ENCODE data around the gene TRAF3.

Gene TRAF3

DNA sequence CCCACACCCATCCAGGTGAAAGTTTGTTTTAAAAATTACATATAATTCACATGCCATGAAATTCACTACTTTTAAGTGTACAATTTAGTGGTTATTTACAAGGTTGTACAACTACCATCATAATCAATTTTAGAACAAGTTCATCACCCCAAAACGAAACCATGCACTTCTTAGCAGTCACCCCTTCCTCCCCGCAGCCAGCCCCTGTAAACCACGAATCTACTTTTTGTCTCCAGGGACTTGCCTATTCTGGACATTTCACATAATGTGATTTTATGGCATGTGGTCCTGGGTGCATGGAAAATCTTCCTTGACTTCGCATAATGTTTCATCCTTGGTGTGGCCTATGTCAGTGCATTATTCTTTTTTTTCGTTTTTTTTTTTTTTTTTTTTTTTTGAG, 19.2 kb upstream of the TRAF3 start:
- Histone ChIP-seq H3K79me2 (ENCODE audit: insufficient read depth, low read length) (no peaks in the 10 kb centered on the region), H3K9me3 (ENCODE audit: insufficient read depth, low read length, severe bottlenecking) (no peaks in the 10 kb centered on the region), H3K9ac (ENCODE audit: low read depth, low read length) (no peak overlapping the region), H3K36me3 (ENCODE audit: insufficient read depth, low read length) (no peaks in the 10 kb centered on the region), H3K27ac (ENCODE audit: low read length) (no peak overlapping the region), H3K4me2 (ENCODE audit: insufficient read depth, low read length) (no peak overlapping the region), H2AFZ (ENCODE audit: low read depth, low read length) (no peak overlapping the region), H3K27me3 (ENCODE audit: insufficient read depth, low read length, poor library complexity) (no peaks in the 10 kb centered on the region), H3K4me3 (ENCODE audit: low read depth in 1 of 2, low read length in 2 of 2) (no peak overlapping the region), H3K4me1 (ENCODE audit: insufficient read depth, low read length) (peaks cover 3% of the 10 kb centered on the region; the same call in 1 of the 2 replicates), H4K20me1 (ENCODE audit: insufficient read depth, low read length) (no peaks in the 10 kb centered on the region)
- no peak for TF ChIP-seq EZH2 (IDR thresholded peaks at IDR 0.05; ENCODE audit: borderline replicate concordance, low read depth, low read length, severe bottlenecking)
- TF ChIP-seq, protein P1, sequence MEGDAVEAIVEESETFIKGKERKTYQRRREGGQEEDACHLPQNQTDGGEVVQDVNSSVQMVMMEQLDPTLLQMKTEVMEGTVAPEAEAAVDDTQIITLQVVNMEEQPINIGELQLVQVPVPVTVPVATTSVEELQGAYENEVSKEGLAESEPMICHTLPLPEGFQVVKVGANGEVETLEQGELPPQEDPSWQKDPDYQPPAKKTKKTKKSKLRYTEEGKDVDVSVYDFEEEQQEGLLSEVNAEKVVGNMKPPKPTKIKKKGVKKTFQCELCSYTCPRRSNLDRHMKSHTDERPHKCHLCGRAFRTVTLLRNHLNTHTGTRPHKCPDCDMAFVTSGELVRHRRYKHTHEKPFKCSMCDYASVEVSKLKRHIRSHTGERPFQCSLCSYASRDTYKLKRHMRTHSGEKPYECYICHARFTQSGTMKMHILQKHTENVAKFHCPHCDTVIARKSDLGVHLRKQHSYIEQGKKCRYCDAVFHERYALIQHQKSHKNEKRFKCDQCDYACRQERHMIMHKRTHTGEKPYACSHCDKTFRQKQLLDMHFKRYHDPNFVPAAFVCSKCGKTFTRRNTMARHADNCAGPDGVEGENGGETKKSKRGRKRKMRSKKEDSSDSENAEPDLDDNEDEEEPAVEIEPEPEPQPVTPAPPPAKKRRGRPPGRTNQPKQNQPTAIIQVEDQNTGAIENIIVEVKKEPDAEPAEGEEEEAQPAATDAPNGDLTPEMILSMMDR (IDR thresholded peaks at IDR 0.05; ENCODE audit: borderline replicate concordance, extremely low read depth, low read length, poor library complexity, severe bottlenecking) = no peak
- ATAC-seq (ENCODE audit: insufficient read depth, low read depth) = no peak
- DNase-seq = no peak

DNA sequence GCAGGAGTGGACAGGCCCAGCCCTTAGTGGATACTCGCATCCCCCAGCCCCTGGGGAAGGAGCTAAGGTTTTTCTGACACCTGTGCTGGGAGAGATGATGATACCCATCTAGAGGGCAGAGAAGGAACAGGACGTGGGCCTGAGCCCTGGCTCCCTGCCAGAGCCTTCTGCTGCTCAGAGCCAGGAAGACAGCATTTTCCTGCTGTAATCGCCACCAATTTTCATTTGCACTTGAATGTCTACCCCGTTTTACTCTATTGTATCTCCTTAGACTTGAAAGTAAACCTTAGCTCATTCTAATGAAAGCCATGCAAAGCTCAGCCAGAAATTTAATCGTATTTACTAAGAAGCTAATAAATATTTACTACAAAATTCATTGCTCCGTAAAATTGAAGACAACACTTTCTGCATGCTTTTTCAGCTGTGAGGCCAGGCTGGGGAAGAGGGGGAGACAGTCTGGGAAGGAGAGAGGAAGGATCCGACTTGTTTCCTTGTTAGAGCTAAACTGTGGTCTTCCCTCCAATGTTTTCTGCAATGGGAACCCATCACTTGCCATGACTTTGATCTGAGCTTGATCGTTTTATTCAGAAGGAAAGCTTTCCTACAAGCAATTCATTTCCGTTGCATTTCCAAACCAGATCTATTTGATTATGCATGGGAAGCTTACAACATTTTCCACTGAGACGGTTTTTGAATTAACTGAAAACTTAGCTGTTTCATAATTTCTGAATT, 17.6 kb upstream of the TRAF3 start:
- Histone ChIP-seq H3K79me2 (ENCODE audit: insufficient read depth, low read length) (no peaks in the 10 kb centered on the region), H3K4me3 (ENCODE audit: low read depth in 1 of 2, low read length in 2 of 2) (no peak overlapping the region), H3K27me3 (ENCODE audit: insufficient read depth, low read length, poor library complexity) (no peaks in the 10 kb centered on the region), H2AFZ (ENCODE audit: low read depth, low read length) (no peak overlapping the region), H3K27ac (ENCODE audit: low read length) (no peak overlapping the region), H3K4me1 (ENCODE audit: insufficient read depth, low read length) (peaks cover 3% of the 10 kb centered on the region; the same call in 1 of the 2 replicates), H4K20me1 (ENCODE audit: insufficient read depth, low read length) (no peaks in the 10 kb centered on the region), H3K36me3 (ENCODE audit: insufficient read depth, low read length) (no peaks in the 10 kb centered on the region), H3K4me2 (ENCODE audit: insufficient read depth, low read length) (no peak overlapping the region), H3K9me3 (ENCODE audit: insufficient read depth, low read length, severe bottlenecking) (no peaks in the 10 kb centered on the region), H3K9ac (ENCODE audit: low read depth, low read length) (no peak overlapping the region)
- TF ChIP-seq, protein P1 (IDR thresholded peaks at IDR 0.05; ENCODE audit: borderline replicate concordance, extremely low read depth, low read length, poor library complexity, severe bottlenecking) = peak; percentile 13
- no peak for TF ChIP-seq EZH2 (IDR thresholded peaks at IDR 0.05; ENCODE audit: borderline replicate concordance, low read depth, low read length, severe bottlenecking)
- peak; percentile 32 for DNase-seq
- ATAC-seq (ENCODE audit: insufficient read depth, low read depth) = peak; percentile 50; the same call in 2 of the 3 replicates

DNA sequence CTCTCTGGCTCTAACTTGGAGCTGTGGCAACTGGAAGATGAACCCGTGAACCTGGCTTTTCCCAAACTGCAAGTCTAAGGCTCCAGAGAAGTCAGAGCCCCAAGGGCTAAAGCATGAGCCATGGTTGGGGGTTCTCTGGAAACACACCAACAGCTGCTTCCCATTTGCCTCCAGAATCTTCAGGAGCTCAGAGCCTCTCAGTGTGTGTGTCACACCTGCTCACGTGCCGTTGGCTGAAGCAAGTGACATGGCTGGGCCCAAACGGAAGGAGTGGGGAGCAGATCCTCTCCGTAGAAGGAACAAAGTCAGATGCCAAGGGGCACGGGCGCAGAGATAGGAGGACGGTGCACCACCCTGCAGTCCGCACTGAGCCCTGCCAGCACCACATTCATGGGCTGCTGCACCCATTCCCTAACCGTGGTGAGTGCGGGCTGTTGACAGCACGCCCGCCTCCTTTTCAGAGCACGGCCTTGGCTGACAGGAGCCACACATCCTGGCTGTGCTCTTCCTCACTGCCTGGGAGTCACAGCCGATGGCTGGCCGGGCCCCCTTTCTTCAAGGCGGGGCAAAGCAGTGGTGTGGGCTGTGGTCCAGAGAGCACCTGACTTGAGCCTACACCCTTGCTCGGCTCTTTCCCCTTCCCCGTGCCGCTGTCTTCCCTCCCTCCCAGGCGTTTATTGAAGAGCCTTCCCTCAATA, 16.6 kb upstream of the TRAF3 start:
- peak; percentile 31; the same call in 2 of the 3 replicates for ATAC-seq (ENCODE audit: insufficient read depth, low read depth)

More for the DNA sequence above, 16.6 kb upstream of the TRAF3 start:
- no peak overlapping the region for H3K9ac ChIP-seq (ENCODE audit: low read depth, low read length)
- no peak for TF ChIP-seq EZH2 (IDR thresholded peaks at IDR 0.05; ENCODE audit: borderline replicate concordance, low read depth, low read length, severe bottlenecking)
- TF ChIP-seq, protein P1 (IDR thresholded peaks at IDR 0.05; ENCODE audit: borderline replicate concordance, extremely low read depth, low read length, poor library complexity, severe bottlenecking) = no peak
- H3K27ac ChIP-seq (ENCODE audit: low read length) = no peak overlapping the region
- no peak overlapping the region for H3K4me2 ChIP-seq (ENCODE audit: insufficient read depth, low read length)
- no peak for DNase-seq
- H3K36me3 ChIP-seq (ENCODE audit: insufficient read depth, low read length) = no peaks in the 10 kb centered on the region
- no peaks in the 10 kb centered on the region for H3K27me3 ChIP-seq (ENCODE audit: insufficient read depth, low read length, poor library complexity)
- H3K4me1 ChIP-seq (ENCODE audit: insufficient read depth, low read length) = peaks cover 3% of the 10 kb centered on the region; the same call in 1 of the 2 replicates
- H3K79me2 ChIP-seq (ENCODE audit: insufficient read depth, low read length) = no peaks in the 10 kb centered on the region
- no peak overlapping the region for H3K4me3 ChIP-seq (ENCODE audit: low read depth in 1 of 2, low read length in 2 of 2)
- H2AFZ ChIP-seq (ENCODE audit: low read depth, low read length) = no peak overlapping the region
- no peaks in the 10 kb centered on the region for H3K9me3 ChIP-seq (ENCODE audit: insufficient read depth, low read length, severe bottlenecking)
- no peaks in the 10 kb centered on the region for H4K20me1 ChIP-seq (ENCODE audit: insufficient read depth, low read length)

Data from DND-41 (cell line).